Stimulated activated CD8-positive, alpha-beta memory T cell treated with anti-CD3 and anti-CD28 coated beads, Interleukin-12 subunit alpha, Interleukin-12 subunit beta, amount 100 ng/mL, for 4 hours (primary cell): ENCODE data around the gene CCDC116.
"Not testable (repeated sequence)": the region's sequence is repeated elsewhere in the genome, so short reads cannot be mapped to it uniquely, and the experiment has no call there.

Experiments used
- DNase-seq: peaks from one replicate; pipeline ENCODE4 v3.0.0-alpha.2; 2020; ENCODE audit warnings: low read depth

The CCDC116 gene

DNA sequence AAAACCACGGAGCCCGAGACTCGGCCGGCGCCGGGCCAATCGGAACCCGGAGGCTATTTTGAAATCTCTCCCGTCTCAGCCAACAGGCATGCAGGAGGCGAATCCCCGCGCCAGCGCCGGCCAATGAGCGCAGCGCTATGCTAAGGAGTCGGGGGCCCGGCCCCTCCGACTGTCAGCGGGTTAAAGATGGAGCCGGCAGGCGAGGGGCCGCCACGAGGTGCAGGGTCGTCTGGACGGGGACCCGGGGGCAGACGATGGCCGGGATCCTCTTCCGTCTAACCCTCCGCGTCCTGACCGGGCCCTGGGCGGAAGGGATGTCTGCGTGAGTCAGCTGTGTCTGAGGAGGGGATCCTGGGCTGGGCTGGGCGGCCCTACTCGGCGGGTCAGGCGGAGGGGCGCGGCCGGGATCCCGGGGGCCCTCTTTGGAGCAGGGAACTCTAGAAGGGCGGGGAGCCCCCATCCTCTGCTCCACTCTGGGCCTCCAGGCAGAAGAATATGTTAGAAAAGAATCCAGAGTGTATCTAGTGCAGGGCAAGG lies 19.5 kb downstream of the CCDC116 start:
- DNase-seq: peak; percentile 66

DNA sequence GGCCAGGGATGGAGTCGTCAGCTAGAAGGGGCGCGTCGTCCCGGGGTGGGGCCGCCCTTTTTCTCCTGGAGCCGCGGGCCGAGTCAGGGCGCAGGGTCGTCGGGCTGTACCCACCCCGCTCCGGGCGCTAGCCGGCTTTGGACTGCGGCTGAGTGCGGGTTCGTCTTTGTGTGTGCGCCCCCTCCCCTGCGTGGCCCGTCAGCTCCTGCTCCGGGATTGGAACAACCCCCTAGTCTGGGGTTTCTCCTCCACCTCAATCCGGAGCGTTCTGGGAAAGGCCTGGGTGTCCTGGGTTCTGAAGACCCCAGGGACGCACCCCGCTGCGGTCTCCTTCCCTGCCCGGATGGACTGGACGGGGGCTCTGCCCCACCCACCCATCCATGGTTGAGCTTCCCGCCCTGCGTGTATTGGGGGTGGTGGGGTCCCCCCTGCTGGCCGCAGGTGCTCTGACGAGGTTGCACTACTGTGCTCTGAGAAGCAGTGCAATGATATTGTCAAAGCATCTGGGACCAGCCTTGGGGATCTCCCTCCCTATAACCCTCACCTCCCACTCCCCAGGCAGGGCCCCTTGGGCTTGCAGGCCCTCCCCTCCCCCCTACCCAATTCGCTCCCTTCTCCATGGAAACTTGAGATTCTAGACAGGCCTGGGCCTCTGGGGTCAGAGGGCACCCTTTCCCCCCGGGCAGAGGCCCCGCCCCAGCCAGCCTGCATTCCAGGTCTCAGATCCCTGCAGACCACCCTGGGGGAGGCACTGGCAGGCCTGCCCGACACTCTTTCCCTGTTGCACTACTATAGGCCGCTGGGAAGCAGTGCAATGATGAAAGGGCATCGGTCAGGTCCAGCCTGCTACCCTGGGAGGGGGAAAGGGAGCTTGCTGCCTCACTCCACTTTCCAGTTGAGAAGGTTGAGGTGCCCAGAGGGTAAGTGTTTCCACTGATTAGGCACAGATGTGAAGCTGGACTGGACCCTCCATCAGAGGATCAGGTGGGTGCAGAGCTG lies 20.3 kb downstream of the CCDC116 start:
- DNase-seq: no peak

DNA sequence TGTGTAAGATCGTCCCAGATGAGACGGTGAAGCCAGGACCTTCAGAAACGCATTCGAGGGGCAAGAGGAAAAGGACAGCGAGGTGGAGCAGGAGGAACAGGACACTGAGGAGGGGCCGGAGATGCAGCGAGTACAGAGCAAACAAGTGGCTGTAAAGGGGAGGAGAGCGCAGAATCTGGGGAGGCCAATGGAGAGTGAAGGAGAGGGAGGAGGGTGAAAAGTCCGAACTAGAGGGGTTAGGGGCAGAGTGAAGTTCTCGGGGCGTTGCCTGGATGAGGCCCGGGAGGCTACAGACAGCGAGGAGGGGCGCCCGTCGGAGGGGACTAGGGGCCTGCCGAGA lies 24.4 kb downstream of the CCDC116 start:
- DNase-seq: no peak

DNA sequence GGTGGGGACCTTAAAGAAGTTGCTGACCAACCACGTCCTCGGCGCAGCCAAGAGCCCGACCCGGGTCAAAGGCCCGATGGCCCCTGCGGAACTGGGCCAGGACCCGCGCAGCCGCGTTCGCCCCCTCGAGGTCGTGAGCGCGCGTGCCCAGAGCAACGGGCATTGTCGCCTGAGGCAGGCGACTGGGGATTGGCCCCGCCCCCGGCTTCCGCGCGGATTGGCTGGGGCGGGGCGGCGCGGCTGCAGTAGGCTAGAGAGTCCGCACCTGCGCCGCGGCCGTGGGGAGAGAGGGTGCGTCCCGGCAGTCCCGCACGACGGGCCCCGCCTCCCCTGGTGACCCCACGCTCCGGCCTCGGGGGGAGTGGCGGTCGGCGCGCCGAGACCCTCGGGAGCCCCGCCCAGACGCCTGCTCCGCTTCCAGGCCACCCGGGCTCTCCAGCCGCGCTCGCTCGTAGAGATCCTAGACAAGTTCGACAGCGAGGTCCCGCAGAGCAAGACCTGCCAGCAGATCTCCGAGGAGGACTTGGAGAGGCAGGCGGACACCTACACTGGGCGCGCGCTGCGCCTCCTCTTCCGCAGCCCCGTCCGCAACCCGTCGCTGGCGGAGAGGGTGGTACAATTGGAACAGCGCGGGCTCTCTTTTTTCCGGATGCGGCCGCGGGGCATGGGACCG lies 24.9 kb downstream of the CCDC116 start:
- DNase-seq: peak; percentile 62

DNA sequence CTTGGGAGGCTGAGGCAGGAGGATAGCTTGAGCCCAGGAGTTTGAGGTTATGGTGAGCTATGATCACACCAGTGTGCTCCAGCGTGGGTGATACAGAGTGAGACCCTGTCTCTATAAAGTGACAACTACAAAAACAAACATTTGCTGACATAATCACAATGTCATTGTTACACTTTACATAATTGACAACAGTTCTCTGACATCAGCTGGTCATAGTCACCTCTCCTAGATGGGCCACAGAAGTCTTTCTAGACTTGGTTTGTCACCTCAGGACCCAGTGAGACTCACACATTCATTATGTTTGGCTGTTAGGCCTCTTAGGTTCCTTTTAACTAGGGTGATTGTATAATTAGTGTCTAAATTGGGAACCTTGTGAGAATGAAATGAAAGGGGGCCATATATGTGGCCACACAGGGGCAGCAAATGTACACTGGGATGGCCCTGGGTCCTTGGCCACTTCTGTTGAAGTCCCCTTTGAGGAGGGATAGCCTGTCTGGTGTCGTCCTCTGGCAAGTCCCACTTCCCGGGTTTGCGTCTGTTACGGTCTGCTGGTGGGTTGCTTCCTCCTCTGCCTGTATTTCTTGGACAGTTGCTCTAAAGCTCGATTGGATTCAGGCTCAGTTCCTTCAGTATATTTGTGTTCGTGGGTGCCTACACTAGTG lies 27.4 kb downstream of the CCDC116 start:
- DNase-seq: no peak

DNA sequence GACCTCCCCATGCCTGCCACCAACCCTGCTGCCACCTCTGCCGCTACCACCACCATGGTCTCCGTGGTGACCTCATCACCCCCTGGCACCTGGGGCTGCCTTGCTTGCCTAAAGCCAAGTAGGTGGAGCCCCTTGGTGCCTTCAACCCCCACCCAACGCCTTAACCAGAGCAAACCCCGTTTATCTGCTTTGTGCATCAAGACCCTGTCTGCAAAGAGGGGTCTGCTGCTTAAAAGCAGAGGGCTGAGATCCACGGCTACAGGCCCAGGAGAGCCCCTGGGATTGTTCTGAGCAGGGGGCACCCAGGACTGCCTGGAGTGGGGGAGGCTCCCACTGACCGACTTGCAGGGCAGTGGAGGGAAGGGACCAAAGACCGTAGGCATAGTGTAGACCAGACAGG lies 28.3 kb downstream of the CCDC116 start:
- no peak for DNase-seq

DNA sequence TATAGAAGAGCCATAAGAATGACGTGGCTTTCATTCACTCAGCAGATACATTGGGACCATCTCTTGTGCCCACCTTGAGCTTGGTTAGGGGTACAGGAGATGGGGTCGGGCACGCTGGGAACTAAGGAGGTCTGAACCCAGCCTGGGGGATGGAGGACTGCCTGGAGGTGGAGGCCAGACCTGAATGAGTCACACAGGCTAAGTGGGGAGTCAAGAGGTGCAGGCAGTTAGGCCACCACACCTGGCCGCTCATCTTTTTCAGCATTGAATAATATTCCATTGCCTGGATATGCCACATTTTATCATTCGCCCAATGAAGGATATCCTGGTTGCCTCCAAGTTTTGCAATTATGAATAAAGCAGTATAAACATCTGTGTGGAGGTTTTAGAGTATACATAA lies 29.4 kb downstream of the CCDC116 start:
- DNase-seq: no peak

DNA sequence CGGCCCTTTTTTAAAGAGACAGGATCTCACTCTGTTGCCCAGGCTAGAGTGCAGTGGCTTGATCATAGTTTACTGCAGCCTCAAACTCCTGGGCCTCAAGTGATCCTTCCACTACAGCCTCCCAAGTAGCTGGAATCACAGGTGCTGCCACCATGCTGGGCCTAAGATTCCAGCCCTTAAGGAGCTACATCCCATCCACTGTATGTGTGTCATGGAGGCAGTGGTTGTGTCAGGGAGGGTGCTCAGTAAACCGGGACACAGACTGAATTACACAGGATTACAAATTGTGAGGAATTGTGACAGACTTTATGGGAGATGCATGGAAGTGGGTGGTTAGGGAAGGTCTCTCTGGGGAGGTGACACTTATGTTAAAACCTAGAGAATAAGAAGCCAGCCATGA lies 31.2 kb downstream of the CCDC116 start:
- no peak for DNase-seq

DNA sequence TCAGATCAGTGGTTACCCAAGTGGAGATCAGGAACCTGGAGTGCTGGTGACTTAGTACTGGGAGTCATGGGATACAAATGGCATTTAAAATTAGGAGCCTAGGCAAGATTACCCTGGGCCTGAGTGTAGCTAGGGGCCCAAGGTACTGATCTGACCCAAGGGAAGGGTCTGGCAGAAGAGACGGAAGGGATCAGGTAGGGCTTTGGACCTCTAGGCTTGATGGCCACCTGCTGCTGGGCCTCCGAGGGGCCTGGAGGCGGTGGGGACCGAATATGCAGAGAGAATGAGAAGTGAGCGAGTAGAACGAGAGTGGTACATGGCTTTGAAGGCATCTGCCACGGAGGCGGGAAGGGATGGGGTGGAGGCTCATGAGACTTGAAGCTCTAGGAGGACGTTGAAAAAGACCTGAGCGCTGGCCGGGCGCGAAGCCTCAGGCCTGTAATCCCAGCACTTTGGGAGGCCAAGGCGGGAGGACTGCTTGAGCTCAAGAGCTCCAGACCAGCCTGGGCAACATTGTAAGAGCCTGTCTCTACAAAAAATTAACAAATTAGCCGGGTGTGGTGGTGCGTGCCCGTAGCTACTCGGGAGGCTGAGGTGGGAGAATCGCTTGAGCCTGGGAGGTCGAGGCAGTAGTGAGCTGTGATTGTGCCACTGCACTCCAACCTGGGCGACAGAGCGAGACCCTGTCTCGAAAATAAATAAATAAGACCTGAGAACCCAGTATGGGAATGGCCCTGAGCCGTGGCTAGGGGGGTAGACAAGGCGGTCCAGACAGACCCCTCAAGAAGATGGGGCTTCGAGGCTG lies 32.7 kb downstream of the CCDC116 start:
- no peak for DNase-seq

DNA sequence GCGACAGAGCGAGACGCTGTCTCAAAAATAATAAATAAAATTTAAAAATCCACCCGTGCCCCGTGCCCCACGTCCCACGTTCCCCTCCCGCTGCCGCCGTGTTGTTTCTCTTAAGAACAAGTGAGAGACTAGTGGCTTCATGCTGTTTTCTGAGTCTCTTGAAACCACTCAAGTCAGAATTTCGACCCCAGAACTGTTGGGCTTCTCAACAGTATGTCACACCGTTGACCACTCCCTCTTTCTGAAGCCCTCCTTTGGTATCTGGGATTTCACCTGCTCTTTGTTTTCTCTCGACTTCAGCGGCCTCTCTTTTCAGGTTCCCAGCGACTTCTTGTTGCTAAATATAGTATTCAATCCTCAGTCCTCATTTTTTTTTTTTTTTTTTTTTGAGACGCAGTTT lies 34.2 kb downstream of the CCDC116 start:
- DNase-seq: no peak

DNA sequence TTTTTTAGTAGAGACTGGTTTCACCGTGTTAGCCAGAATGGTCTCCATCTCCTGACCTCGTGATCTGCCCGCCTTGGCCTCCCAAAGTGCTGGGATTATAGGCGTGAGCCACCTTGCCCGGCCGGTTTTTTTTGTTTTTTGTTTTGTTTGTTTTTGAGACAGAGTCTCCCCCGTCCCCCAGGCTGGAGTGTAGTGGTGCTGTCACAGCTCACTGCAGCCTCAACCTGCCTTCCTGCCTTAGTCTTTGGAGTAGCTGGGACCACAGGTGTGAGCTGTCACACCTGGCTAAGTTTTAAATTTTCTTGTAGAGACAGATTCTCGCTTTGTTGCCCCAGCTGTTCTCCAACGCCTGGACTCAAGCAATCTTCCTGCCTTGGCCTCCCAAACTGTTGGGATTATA lies 36.5 kb downstream of the CCDC116 start:
- no peak for DNase-seq

DNA sequence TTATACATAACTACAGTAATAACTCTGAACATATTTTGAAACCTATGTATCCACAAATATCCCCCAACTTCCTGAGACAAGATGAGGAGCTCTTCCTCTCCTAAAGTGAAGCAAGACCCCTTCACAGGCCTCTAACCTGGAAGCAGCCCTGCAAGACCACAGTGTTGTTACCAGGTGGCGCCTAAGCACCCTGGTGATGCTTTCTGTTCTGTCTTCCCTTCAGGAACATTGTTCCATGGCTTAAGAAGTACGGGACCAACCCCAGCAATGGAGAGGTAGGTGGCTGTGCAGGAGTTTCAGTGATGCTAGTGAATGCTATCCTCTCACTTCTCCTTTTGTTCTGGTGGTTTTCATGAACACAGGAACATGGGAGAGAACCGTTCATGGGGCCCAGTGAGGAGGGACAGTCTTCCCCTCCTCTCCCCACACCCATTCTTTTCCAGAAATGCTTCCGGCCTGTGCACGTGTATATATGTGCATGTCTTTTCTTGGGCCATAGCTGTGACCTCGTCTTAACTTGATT lies 39.6 kb downstream of the CCDC116 start:
- DNase-seq: no peak

DNA sequence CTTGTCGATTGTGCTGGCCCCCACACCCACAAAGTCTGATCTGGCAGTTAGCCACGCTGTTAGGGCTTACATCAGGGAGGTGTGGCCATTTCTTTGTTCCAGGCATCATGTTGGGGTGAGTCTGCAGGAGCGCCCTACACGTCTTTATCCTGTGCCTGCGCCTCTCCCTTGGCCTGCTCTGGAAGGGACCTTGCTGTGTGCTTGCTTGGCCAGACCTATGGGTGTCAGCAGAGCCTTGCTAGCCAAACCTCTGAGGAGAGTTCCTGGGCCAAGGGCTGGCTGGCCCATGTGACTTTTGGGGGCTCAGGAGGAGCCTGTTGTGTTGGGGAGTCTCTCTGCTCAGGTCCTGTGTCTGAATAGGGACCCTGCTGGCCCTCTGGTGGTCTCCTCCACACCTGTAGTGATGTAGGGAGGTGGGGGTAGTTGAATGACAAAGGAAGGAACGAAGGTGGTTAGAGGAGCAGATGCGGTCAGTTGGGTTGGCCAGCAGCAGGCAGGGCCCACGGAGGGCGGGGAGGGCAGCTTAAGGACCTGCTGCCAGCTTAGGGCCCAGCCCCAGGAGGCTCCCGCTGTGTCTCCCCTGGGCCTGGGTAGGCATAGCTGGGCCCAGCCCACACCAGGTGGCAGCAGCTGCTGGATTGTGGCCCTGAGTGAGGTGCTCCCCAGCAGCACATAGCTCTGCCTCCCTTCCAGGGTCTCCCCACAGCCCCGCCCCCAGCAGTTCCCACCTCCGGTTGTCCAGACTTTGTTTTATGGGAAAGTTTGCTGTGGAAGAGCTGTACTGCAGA lies 41.2 kb downstream of the CCDC116 start:
- DNase-seq: no peak

DNA sequence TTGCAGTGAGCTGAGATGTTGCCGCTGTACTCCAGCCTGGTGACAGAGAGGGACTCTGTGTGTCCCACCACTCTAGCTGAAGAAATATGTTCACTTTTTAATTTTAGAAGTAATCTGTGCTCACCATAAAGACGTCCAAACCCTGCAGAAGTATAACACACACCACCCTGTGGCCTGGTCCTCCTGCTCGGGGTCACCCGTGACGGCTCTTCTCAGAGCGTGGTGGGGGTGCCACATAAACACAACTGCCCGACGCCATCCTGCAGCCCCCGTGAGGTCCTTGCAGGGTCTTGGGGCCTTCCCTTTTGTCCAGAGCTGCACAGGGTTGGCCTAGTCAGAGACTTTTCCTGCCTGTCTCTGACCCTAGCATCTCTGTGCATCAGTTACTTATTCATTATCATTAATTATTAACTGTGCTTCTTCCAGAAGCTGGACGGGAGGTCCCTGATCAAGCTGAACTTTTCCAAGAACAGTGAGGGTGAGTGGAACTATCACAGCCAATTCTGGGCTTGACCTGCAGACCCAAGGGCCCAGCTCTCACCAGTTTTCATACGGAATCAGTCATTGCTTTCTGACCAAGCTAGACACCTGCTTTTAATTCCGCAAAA lies 42.2 kb downstream of the CCDC116 start:
- no peak for DNase-seq

DNA sequence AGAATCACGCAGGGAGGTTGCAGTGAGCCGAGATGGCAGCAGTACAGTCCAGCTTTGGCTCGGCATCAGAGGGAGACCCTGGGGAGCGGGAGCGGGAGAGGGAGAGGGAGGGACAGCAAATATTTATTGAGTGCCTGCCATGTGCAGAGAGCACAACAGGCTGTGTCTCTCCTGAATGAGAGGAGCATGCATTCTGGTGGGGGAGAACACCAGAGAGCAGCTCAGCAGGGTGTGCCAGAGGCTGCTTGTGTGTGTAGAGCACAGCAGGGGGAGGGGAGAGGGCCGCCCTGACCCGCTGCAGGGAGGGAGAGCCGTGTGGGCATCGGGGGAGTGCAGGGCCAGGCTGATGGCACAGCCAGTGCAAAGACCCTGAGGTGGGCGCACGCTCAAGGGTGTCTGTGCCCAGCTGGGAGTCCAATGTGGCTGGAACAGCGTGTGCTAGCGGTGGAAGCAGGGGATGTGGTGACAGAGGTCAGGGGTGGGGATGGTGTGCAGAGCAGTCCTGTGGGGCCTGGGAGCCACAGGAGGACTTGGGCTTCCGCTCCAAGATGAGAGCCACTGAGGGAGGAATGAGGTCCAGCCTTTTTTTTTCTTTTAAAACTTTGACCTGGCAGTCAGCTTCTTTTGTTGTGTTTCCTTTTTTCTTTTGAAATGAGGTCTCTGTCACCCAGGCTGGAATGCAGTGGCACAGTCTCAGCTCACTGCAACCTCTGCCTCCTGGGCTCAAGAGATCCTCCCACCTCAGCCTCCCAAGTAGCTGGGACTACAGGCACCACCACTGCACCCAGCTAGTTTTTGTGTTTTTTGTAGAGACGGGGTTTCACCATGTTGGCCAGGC lies 45.3 kb downstream of the CCDC116 start:
- no peak for DNase-seq

DNA sequence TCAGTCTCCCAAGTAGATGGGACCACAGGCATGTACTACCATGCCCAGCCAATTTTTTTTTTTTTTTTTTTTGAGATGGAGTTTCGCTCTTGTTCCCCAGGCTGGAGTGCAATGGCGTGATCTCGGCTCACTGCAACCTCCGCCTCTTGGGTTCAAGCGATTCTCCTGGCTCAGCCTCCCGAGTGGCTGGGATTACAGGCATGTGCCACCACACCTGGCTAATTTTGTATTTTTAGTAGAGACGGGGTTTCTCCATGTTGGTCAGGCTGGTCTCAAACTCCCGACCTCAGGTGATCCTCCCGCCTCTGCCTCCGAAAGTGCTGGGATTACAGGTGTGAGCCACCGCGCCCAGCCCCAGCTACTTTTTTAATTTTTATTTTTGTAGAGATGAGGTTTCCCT lies 46.3 kb downstream of the CCDC116 start:
- DNase-seq: not testable (repeated sequence)

DNA sequence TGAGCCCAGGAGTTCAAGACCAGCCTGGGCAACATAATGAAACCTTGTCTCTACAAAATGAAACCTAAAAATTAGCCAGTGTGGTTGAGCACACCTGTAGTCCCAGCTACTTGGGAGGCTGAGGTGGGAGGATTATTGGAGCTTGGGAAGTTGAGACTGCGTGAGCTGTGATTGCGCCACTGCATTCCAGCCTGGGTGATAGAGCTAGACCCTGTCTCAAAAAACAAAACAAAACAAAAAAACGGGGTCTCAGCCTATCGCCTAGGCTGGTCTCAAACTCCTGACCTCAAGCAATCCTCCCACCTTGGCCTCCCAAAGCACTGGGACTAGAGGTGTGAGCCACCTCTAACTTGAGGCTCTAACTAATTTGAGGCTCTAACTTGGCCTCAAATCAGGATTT lies 46.8 kb downstream of the CCDC116 start:
- DNase-seq: no peak

DNA sequence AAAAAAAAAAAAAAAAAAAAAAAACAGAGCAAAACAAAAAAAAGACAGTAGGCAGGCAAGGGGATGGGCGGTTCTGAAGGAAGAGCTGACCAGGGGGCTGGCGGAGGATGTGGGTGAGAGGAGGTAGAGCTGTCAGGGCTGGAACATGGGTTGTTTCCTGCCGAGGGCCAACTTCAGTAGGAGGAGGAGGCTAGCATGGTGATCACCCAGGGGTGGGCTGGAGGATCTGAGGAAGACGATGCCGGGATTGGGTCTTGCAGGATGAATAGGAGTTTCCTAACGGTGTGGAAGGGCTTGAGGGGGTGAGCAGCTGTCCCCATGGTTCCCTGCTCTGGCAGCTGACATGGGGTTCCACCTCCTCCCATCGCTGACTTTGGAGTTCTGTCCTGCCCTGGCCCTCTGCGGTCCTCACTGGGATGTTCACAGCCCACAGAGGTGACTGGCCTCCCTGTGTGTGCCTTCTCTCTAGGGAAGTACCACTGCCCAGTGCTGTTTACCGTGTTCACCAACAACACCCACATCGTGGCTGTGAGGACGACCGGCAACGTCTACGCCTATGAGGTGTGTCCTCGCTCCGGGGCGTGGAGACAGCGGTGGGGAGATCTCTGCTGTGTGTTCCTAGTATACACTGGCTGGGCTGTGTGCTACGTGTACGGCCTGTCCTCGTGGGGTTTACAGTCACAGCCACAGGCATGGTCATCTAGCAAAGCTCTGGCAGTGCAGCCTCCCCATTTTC lies 48.4 kb downstream of the CCDC116 start:
- DNase-seq: no peak
